Measurements from ENCODE around the gene TBCD.

The TBCD gene

GRCh38 chr17:82832411-82832810 is 80.5 kb downstream of the TBCD start:
- Histone ChIP-seq H3K9ac (ENCODE audit: low read length) (no peak overlapping the region), H3K9me3 (ENCODE audit: low read length) (no peaks in the 10 kb centered on the region), H3K4me3 (ENCODE audit: low read depth in 1 of 2, low read length in 2 of 2) (no peak overlapping the region), H3K4me1 (ENCODE audit: insufficient read depth, low read length) (peaks cover 4% of the 10 kb centered on the region), H3K27me3 (ENCODE audit: control insufficient read depth in 1 of 2, insufficient read depth in 2 of 2, low read length in 2 of 2) (no peaks in the 10 kb centered on the region), H3K36me3 (ENCODE audit: insufficient read depth, low read length) (peaks cover 6% of the 10 kb centered on the region), H3K27ac (ENCODE audit: low read depth, low read length) (no peak overlapping the region)

GRCh38 chr17:82832881-82833475 is 81.1 kb downstream of the TBCD start:
- H3K9ac ChIP-seq (ENCODE audit: low read length): no peak overlapping the region
- H3K36me3 ChIP-seq (ENCODE audit: insufficient read depth, low read length): peaks cover 4% of the 10 kb centered on the region
- H3K27me3 ChIP-seq (ENCODE audit: control insufficient read depth in 1 of 2, insufficient read depth in 2 of 2, low read length in 2 of 2): no peaks in the 10 kb centered on the region
- H3K9me3 ChIP-seq (ENCODE audit: low read length): no peaks in the 10 kb centered on the region
- H3K4me3 ChIP-seq (ENCODE audit: low read depth in 1 of 2, low read length in 2 of 2): no peak overlapping the region
- peaks cover 4% of the 10 kb centered on the region for H3K4me1 ChIP-seq (ENCODE audit: insufficient read depth, low read length)
- H3K27ac ChIP-seq (ENCODE audit: low read depth, low read length): no peak overlapping the region

GRCh38 chr17:82835122-82835521 is 83.3 kb downstream of the TBCD start:
- H3K9me3 ChIP-seq (ENCODE audit: low read length): no peaks in the 10 kb centered on the region
- H3K9ac ChIP-seq (ENCODE audit: low read length): no peak overlapping the region
- H3K27me3 ChIP-seq (ENCODE audit: control insufficient read depth in 1 of 2, insufficient read depth in 2 of 2, low read length in 2 of 2): no peaks in the 10 kb centered on the region
- peaks cover under 1% of the 10 kb centered on the region for H3K4me1 ChIP-seq (ENCODE audit: insufficient read depth, low read length)
- peaks cover 4% of the 10 kb centered on the region for H3K36me3 ChIP-seq (ENCODE audit: insufficient read depth, low read length)
- H3K4me3 ChIP-seq (ENCODE audit: low read depth in 1 of 2, low read length in 2 of 2): no peak overlapping the region
- H3K27ac ChIP-seq (ENCODE audit: low read depth, low read length): no peak overlapping the region

- Histone ChIP-seq H3K27me3 (ENCODE audit: control insufficient read depth in 1 of 2, insufficient read depth in 2 of 2, low read length in 2 of 2) (no peaks in the 10 kb centered on the region), H3K4me1 (ENCODE audit: insufficient read depth, low read length) (no peaks in the 10 kb centered on the region), H3K27ac (ENCODE audit: low read depth, low read length) (no peak overlapping the region), H3K36me3 (ENCODE audit: insufficient read depth, low read length) (peaks cover 4% of the 10 kb centered on the region), H3K4me3 (ENCODE audit: low read depth in 1 of 2, low read length in 2 of 2) (no peak overlapping the region), H3K9me3 (ENCODE audit: low read length) (no peaks in the 10 kb centered on the region), H3K9ac (ENCODE audit: low read length) (no peak overlapping the region)
These were observed 84.1 kb downstream of the TBCD start for GRCh38 chr17:82835766-82836512.

GRCh38 chr17:82836823-82837357 is 85.0 kb downstream of the TBCD start:
- H3K27me3 ChIP-seq (ENCODE audit: control insufficient read depth in 1 of 2, insufficient read depth in 2 of 2, low read length in 2 of 2): no peaks in the 10 kb centered on the region
- peaks cover 4% of the 10 kb centered on the region for H3K36me3 ChIP-seq (ENCODE audit: insufficient read depth, low read length)
- no peak overlapping the region for H3K9ac ChIP-seq (ENCODE audit: low read length)
- no peaks in the 10 kb centered on the region for H3K4me1 ChIP-seq (ENCODE audit: insufficient read depth, low read length)
- H3K9me3 ChIP-seq (ENCODE audit: low read length): no peaks in the 10 kb centered on the region
- no peak overlapping the region for H3K27ac ChIP-seq (ENCODE audit: low read depth, low read length)
- H3K4me3 ChIP-seq (ENCODE audit: low read depth in 1 of 2, low read length in 2 of 2): no peak overlapping the region

- no peaks in the 10 kb centered on the region for H3K9me3 ChIP-seq (ENCODE audit: low read length)
- no peak overlapping the region for H3K27ac ChIP-seq (ENCODE audit: low read depth, low read length)
- no peaks in the 10 kb centered on the region for H3K27me3 ChIP-seq (ENCODE audit: control insufficient read depth in 1 of 2, insufficient read depth in 2 of 2, low read length in 2 of 2)
- H3K4me3 ChIP-seq (ENCODE audit: low read depth in 1 of 2, low read length in 2 of 2): no peak overlapping the region
- H3K36me3 ChIP-seq (ENCODE audit: insufficient read depth, low read length): peaks cover 4% of the 10 kb centered on the region
- H3K4me1 ChIP-seq (ENCODE audit: insufficient read depth, low read length): no peaks in the 10 kb centered on the region
- no peak overlapping the region for H3K9ac ChIP-seq (ENCODE audit: low read length)
These were observed 85.9 kb downstream of the TBCD start for GRCh38 chr17:82837586-82838320.

- H3K27me3 ChIP-seq (ENCODE audit: control insufficient read depth in 1 of 2, insufficient read depth in 2 of 2, low read length in 2 of 2): no peaks in the 10 kb centered on the region
- H3K36me3 ChIP-seq (ENCODE audit: insufficient read depth, low read length): peaks cover under 1% of the 10 kb centered on the region
- H3K4me3 ChIP-seq (ENCODE audit: low read depth in 1 of 2, low read length in 2 of 2): no peak overlapping the region
- no peaks in the 10 kb centered on the region for H3K4me1 ChIP-seq (ENCODE audit: insufficient read depth, low read length)
- no peak overlapping the region for H3K9ac ChIP-seq (ENCODE audit: low read length)
- H3K27ac ChIP-seq (ENCODE audit: low read depth, low read length): no peak overlapping the region
- no peaks in the 10 kb centered on the region for H3K9me3 ChIP-seq (ENCODE audit: low read length)
These were observed 86.7 kb downstream of the TBCD start for GRCh38 chr17:82838386-82839063.

- Histone ChIP-seq H3K27me3 (ENCODE audit: control insufficient read depth in 1 of 2, insufficient read depth in 2 of 2, low read length in 2 of 2) (no peaks in the 10 kb centered on the region), H3K4me1 (ENCODE audit: insufficient read depth, low read length) (no peaks in the 10 kb centered on the region), H3K9ac (ENCODE audit: low read length) (no peak within 1 kb of the TSS), H3K9me3 (ENCODE audit: low read length) (no peaks in the 10 kb centered on the region), H3K4me3 (ENCODE audit: low read depth in 1 of 2, low read length in 2 of 2) (no peak within 1 kb of the TSS), H3K27ac (ENCODE audit: low read depth, low read length) (no peak within 1 kb of the TSS), H3K36me3 (ENCODE audit: insufficient read depth, low read length) (no peaks in the 10 kb centered on the region)
These were observed 87.9 kb downstream of the TBCD start, which contains the start of gene ZNF750 for GRCh38 chr17:82839617-82840292. ZNF750 (minus strand) TSS chr17:82840022; CDS start chr17:82832454, 7,568 bp downstream.

GRCh38 chr17:82840431-82840831 is 88.6 kb downstream of the TBCD start:
- Histone ChIP-seq H3K27me3 (ENCODE audit: control insufficient read depth in 1 of 2, insufficient read depth in 2 of 2, low read length in 2 of 2) (no peaks in the 10 kb centered on the region), H3K27ac (ENCODE audit: low read depth, low read length) (no peak overlapping the region), H3K4me3 (ENCODE audit: low read depth in 1 of 2, low read length in 2 of 2) (no peak overlapping the region), H3K9ac (ENCODE audit: low read length) (no peak overlapping the region), H3K9me3 (ENCODE audit: low read length) (no peaks in the 10 kb centered on the region), H3K36me3 (ENCODE audit: insufficient read depth, low read length) (no peaks in the 10 kb centered on the region), H3K4me1 (ENCODE audit: insufficient read depth, low read length) (no peaks in the 10 kb centered on the region)

- H3K27ac ChIP-seq (ENCODE audit: low read depth, low read length): no peak overlapping the region
- H3K4me1 ChIP-seq (ENCODE audit: insufficient read depth, low read length): no peaks in the 10 kb centered on the region
- no peak overlapping the region for H3K4me3 ChIP-seq (ENCODE audit: low read depth in 1 of 2, low read length in 2 of 2)
- no peaks in the 10 kb centered on the region for H3K27me3 ChIP-seq (ENCODE audit: control insufficient read depth in 1 of 2, insufficient read depth in 2 of 2, low read length in 2 of 2)
- no peaks in the 10 kb centered on the region for H3K9me3 ChIP-seq (ENCODE audit: low read length)
- H3K9ac ChIP-seq (ENCODE audit: low read length): no peak overlapping the region
- H3K36me3 ChIP-seq (ENCODE audit: insufficient read depth, low read length): peaks cover 6% of the 10 kb centered on the region
These were observed 90.2 kb downstream of the TBCD start for GRCh38 chr17:82841921-82842596.
